Esophagus squamous epithelium (tissue), 5 donors: ENCODE data around the gene TENT4B. TPM values are rescaled to one million over a fixed set of nuclear protein-coding genes. Genes with fewer than 3 reads are reported as not detected.

Experiments
- DNase-seq: peaks from one replicate; lab custom pipeline; 2025; lab: John Stamatoyannopoulos, UW
- H3K27ac ChIP-seq, 4 donors: fragments of 200-600 bp; sonication (generic); one replicate each; pipeline ENCODE4 v1.5.1; 2016 to 2019; ENCODE audit warnings: mild to moderate bottlenecking in 1 of 4
- H3K27me3 ChIP-seq, 4 donors: fragments of 200-600 bp; sonication (generic); 1 replicate in 3 of 4; 2 replicates in 1 of 4; pipeline versions ENCODE4 v1.5.1 to v1.6.0; 2017 to 2021; ENCODE audit warnings: antibody characterized with exemption in 1 of 4
- H3K36me3 ChIP-seq, 3 donors: fragments of 200-600 bp; sonication (generic); one replicate each; pipeline ENCODE4 v1.5.1; 2016 to 2019
- H3K4me1 ChIP-seq, 3 donors: fragments of 200-600 bp; sonication (generic); one replicate each; pipeline ENCODE4 v1.5.1; 2017 to 2019
- H3K4me3 ChIP-seq, 4 donors: fragments of 200-600 bp; sonication (generic); 1 replicate in 3 of 4; 2 replicates in 1 of 4; pipeline ENCODE4 v1.5.1; 2016 to 2019; ENCODE audit warnings: mild to moderate bottlenecking in 2 of 4, moderate library complexity in 1 of 4
- H3K9me3 ChIP-seq, 3 donors: fragments of 200-600 bp; sonication (generic); one replicate each; pipeline ENCODE4 v1.5.1; 2016 to 2019
- CTCF ChIP-seq, 6 experiments: fragments of 450-650 bp in 4 of 6; fragments of 200-600 bp in 2 of 6; sonication (generic) in 2 of 6; IDR thresholded peaks; one replicate each; pipeline ENCODE4 v1.5.1; 2016 to 2019; ENCODE audit warnings: antibody characterized with exemption in 6 of 6, mild to moderate bottlenecking in 4 of 6, moderate library complexity in 4 of 6
- POLR2A ChIP-seq, 4 donors: fragments of 450-650 bp; IDR thresholded peaks; one replicate each; pipeline ENCODE4 v1.6.1; 2017; ENCODE audit warnings: antibody characterized with exemption in 4 of 4, mild to moderate bottlenecking in 4 of 4, moderate library complexity in 3 of 4
- WGBS, 2 donors: methylation state at CpG; one replicate each; pipeline ENCODE4 v1.1.5; 2018; 5-methylcytosine and 5-hydroxymethylcytosine counted together
- intact Hi-C: fragments of 100-400 bp; cut with DNase I; formaldehyde crosslinking; loops from one replicate; pipeline ENCODE4 v1.15.0; 2022
- total RNA-seq, 4 donors: library from RNA; depleted of rRNA; stranded (reverse); fragments of >200 nt; gene quantifications; one replicate each; pipeline ENCODE4 v1.1.0, GENCODE V29; 2016
- donor health status: DM: yes; HTN: yes; CAD: no.

The TENT4B gene
- total RNA-seq, 4 donors from 2014 or later: 6.3 to 11.4 (median 8.4) TPM

GRCh38 chr16:50273382-50273690 lies 120.2 kb downstream of the TENT4B start:
- intact Hi-C loops: no loop called here
- 89% methylated on average over 2 of the region's 2 CpGs; no CpG with 5 or more reads in 1 of the 2 donors for WGBS, 2 donors
- no peak for DNase-seq
- peaks cover 0 to 25% (median 0%) of the 10 kb centered on the region in 3 donors for H3K36me3 ChIP-seq
- H3K27ac ChIP-seq: peak overlapping the region in 1 of 4 donors; percentile 79
- H3K9me3 ChIP-seq: no peaks in the 10 kb centered on the region
- no peaks in the 10 kb centered on the region for H3K27me3 ChIP-seq
- peaks cover 0 to 50% (median 0%) of the 10 kb centered on the region in 3 donors for H3K4me1 ChIP-seq
- TF ChIP-seq CTCF (IDR thresholded peaks at IDR 0.05) (no peak), POLR2A (IDR thresholded peaks at IDR 0.05) (no peak)
- no peak overlapping the region for H3K4me3 ChIP-seq

GRCh38 chr16:50273888-50274325 lies 120.8 kb downstream of the TENT4B start:
- Histone ChIP-seq H3K27ac (peak overlapping the region; percentile 63 to 88 (median 72)), H3K4me1 (peaks cover 0 to 47% (median 0%) of the 10 kb centered on the region in 3 donors), H3K36me3 (peaks cover 0 to 25% (median 0%) of the 10 kb centered on the region in 3 donors), H3K4me3 (peak overlapping the region; percentile 7 to 57 (median 32)), H3K27me3 (no peaks in the 10 kb centered on the region), H3K9me3 (no peaks in the 10 kb centered on the region)
- DNase-seq: no peak
- TF ChIP-seq CTCF (IDR thresholded peaks at IDR 0.05) (no peak), POLR2A (IDR thresholded peaks at IDR 0.05) (peak in 1 of 4 donors; percentile 19)
- 55 to 66% methylated on average over 7 to 13 of the region's 13 CpGs for WGBS, 2 donors
- intact Hi-C loops: no loop called here

GRCh38 chr16:50274326-50275097 lies 121.4 kb downstream of the TENT4B start:
- Histone ChIP-seq H3K36me3 (peaks cover 0 to 25% (median 0%) of the 10 kb centered on the region in 3 donors), H3K27ac (peak overlapping the region; percentile 63 to 88 (median 72)), H3K4me1 (peaks cover 0 to 52% (median 2%) of the 10 kb centered on the region in 3 donors), H3K4me3 (peak overlapping the region; percentile 7 to 57 (median 32)), H3K9me3 (no peaks in the 10 kb centered on the region), H3K27me3 (no peaks in the 10 kb centered on the region)
- no peak for DNase-seq
- TF ChIP-seq CTCF (IDR thresholded peaks at IDR 0.05) (no peak), POLR2A (IDR thresholded peaks at IDR 0.05) (no peak)
- intact Hi-C loops: no loop called here
- WGBS, 2 donors: 75% methylated on average over 9 of the region's 18 CpGs; no CpG with 5 or more reads in 1 of the 2 donors

GRCh38 chr16:50275098-50275415 lies 122.0 kb downstream of the TENT4B start:
- no peak for DNase-seq
- no peaks in the 10 kb centered on the region for H3K27me3 ChIP-seq
- peaks cover 0 to 55% (median 2%) of the 10 kb centered on the region in 3 donors for H3K4me1 ChIP-seq
- H3K27ac ChIP-seq: peak overlapping the region; percentile 63 to 88 (median 72)
- intact Hi-C loops: no loop called here
- TF ChIP-seq POLR2A (IDR thresholded peaks at IDR 0.05): no peak
- no peak for TF ChIP-seq CTCF (IDR thresholded peaks at IDR 0.05)
- H3K36me3 ChIP-seq: peaks cover 0 to 25% (median 0%) of the 10 kb centered on the region in 3 donors
- H3K4me3 ChIP-seq: peak overlapping the region in 2 of 4 donors; percentile 36 to 57
- H3K9me3 ChIP-seq: no peaks in the 10 kb centered on the region
- WGBS, 2 donors: 100% methylated on average over 1 of the region's 3 CpGs; no CpG with 5 or more reads in 1 of the 2 donors
